Naive B cell (primary cell): ENCODE results near the gene ANXA6. TPM values are rescaled to one million over a fixed set of nuclear protein-coding genes. Genes with fewer than 3 reads are reported as not detected.
"Not testable (repeated sequence)": the region's sequence is repeated elsewhere in the genome, so short reads cannot be mapped to it uniquely, and the experiment has no call there.

Experiments
- ATAC-seq, 2 donors: fragments of 150-1000 bp; cut with Tn5 transposase; 2 replicates each; pipeline ENCODE4 v1.10.0; 2021; ENCODE audit warnings: low read depth in 2 of 2, mild to moderate bottlenecking in 2 of 2, moderate library complexity in 2 of 2
- DNase-seq: peaks from one replicate; pipeline ENCODE4 v3.0.0; 2022
- H3K27ac Mint-ChIP-seq, 6 donors: one replicate each; pipeline ENCODE4 v1.8.0; 2020 to 2022; ENCODE audit warnings: mild to moderate bottlenecking in 6 of 6, mixed read lengths in 6 of 6, moderate library complexity in 5 of 6, inconsistent platforms in 2 of 6
- H3K27me3 Mint-ChIP-seq, 3 donors: one replicate each; pipeline ENCODE4 v1.8.0; 2021 to 2022; ENCODE audit warnings: mixed read lengths in 3 of 3, mild to moderate bottlenecking in 1 of 3
- H3K36me3 Mint-ChIP-seq, 2 donors: one replicate each; pipeline ENCODE4 v1.8.0; 2020 to 2022; ENCODE audit warnings: mixed read lengths in 2 of 2, inconsistent platforms in 1 of 2, mild to moderate bottlenecking in 1 of 2
- H3K4me1 Mint-ChIP-seq, 3 donors: one replicate each; pipeline ENCODE4 v1.8.0; 2020 to 2022; ENCODE audit warnings: mixed read lengths in 3 of 3, inconsistent platforms in 1 of 3, mild to moderate bottlenecking in 1 of 3, moderate library complexity in 1 of 3
- H3K4me3 Mint-ChIP-seq, 8 donors: one replicate each; pipeline ENCODE4 v1.8.0; 2020 to 2022; ENCODE audit warnings: mild to moderate bottlenecking in 8 of 8, mixed read lengths in 8 of 8, moderate library complexity in 8 of 8, inconsistent platforms in 2 of 8
- H3K9me3 Mint-ChIP-seq, 7 donors: one replicate each; pipeline ENCODE4 v1.8.0; 2020 to 2022; ENCODE audit warnings: mixed read lengths in 7 of 7, mild to moderate bottlenecking in 5 of 7, inconsistent platforms in 2 of 7, moderate library complexity in 1 of 7
- polyA plus RNA-seq, 6 donors: library from polyadenylated mRNA; unstranded; fragments of 300-500 nt; fragmentation: Illumina TruSeq; gene quantifications; one replicate each; pipeline ENCODE4 v1.2.3, GENCODE V29; 2021; ENCODE audit warnings: low read depth in 6 of 6

Gene ANXA6
- polyA plus RNA-seq, 6 donors from 2014 or later, result 183 to 442 (median 326) TPM

GRCh38 chr5:151176268-151176667, 18.7 kb upstream of the ANXA6 start:
- not testable (repeated sequence) for H3K9me3 Mint-ChIP-seq, ATAC-seq, DNase-seq, H3K4me3 Mint-ChIP-seq, H3K27me3 Mint-ChIP-seq
- Mint-ChIP-seq H3K4me1 (peaks cover 37 to 62% (median 49%) of the 10 kb centered on the region in 3 donors), H3K36me3 (peaks cover 4 to 14% of the 10 kb centered on the region in 2 donors), H3K27ac (peak overlapping the region in 2 of 6 donors; percentile 78 to 80)

- H3K27ac Mint-ChIP-seq, result peak overlapping the region in 2 of 6 donors; percentile 16 to 81
- H3K4me1 Mint-ChIP-seq, result peaks cover 47 to 65% (median 53%) of the 10 kb centered on the region in 3 donors
- DNase-seq (no peak), ATAC-seq (no peak)
- H3K27me3 Mint-ChIP-seq, result no peaks in the 10 kb centered on the region
- peaks cover 4 to 14% of the 10 kb centered on the region in 2 donors for H3K36me3 Mint-ChIP-seq
- H3K4me3 Mint-ChIP-seq, result no peak overlapping the region
- peaks cover 0 to 5% (median 0%) of the 10 kb centered on the region in 7 donors for H3K9me3 Mint-ChIP-seq
These were observed 17.1 kb upstream of the ANXA6 start for GRCh38 chr5:151174612-151175101.

GRCh38 chr5:151173711-151174611, 16.4 kb upstream of the ANXA6 start:
- H3K27me3 Mint-ChIP-seq, result no peaks in the 10 kb centered on the region
- H3K4me1 Mint-ChIP-seq, result peaks cover 47 to 65% (median 53%) of the 10 kb centered on the region in 3 donors
- H3K4me3 Mint-ChIP-seq, result peak overlapping the region in 1 of 8 donors; percentile 54
- ATAC-seq, result no peak
- peaks cover 4 to 13% of the 10 kb centered on the region in 2 donors for H3K36me3 Mint-ChIP-seq
- DNase-seq, result no peak
- peaks cover 0 to 5% (median 0%) of the 10 kb centered on the region in 7 donors for H3K9me3 Mint-ChIP-seq
- peak overlapping the region in 3 of 6 donors; percentile 16 to 75 (median 26) for H3K27ac Mint-ChIP-seq

GRCh38 chr5:151171529-151171928, 13.9 kb upstream of the ANXA6 start:
- peaks cover 32 to 55% (median 36%) of the 10 kb centered on the region in 3 donors for H3K4me1 Mint-ChIP-seq
- ATAC-seq (no peak), DNase-seq (no peak)
- no peaks in the 10 kb centered on the region for H3K36me3 Mint-ChIP-seq
- H3K9me3 Mint-ChIP-seq, result no peaks in the 10 kb centered on the region
- peak overlapping the region in 4 of 6 donors; percentile 14 to 91 (median 58) for H3K27ac Mint-ChIP-seq
- H3K27me3 Mint-ChIP-seq, result no peaks in the 10 kb centered on the region
- H3K4me3 Mint-ChIP-seq, result no peak overlapping the region

- peaks cover 33 to 64% (median 44%) of the 10 kb centered on the region in 3 donors for H3K4me1 Mint-ChIP-seq
These were observed 11.2 kb upstream of the ANXA6 start for GRCh38 chr5:151168602-151169344.

GRCh38 chr5:151167022-151167421, 9.4 kb upstream of the ANXA6 start:
- Mint-ChIP-seq H3K27me3 (no peaks in the 10 kb centered on the region), H3K4me3 (no peak overlapping the region), H3K36me3 (no peaks in the 10 kb centered on the region), H3K27ac (peak overlapping the region in 3 of 6 donors; percentile 33 to 68 (median 59)), H3K9me3 (no peaks in the 10 kb centered on the region), H3K4me1 (peaks cover 39 to 62% (median 50%) of the 10 kb centered on the region in 3 donors)
- DNase-seq (no peak), ATAC-seq (no peak)

More at GRCh38 chr5:151168602-151169344, 11.2 kb upstream of the ANXA6 start:
- Mint-ChIP-seq H3K27me3 (no peaks in the 10 kb centered on the region), H3K36me3 (no peaks in the 10 kb centered on the region), H3K4me3 (no peak overlapping the region), H3K27ac (peak overlapping the region in 2 of 6 donors; percentile 20 to 54), H3K9me3 (no peaks in the 10 kb centered on the region)
- DNase-seq (no peak), ATAC-seq (no peak)

GRCh38 chr5:151164687-151165392, 7.3 kb upstream of the ANXA6 start:
- Mint-ChIP-seq H3K27ac (peak overlapping the region in 4 of 6 donors; percentile 4 to 91 (median 58)), H3K27me3 (no peaks in the 10 kb centered on the region), H3K9me3 (no peaks in the 10 kb centered on the region), H3K4me3 (peak overlapping the region in 5 of 8 donors; percentile 10 to 67 (median 45)), H3K4me1 (peaks cover 30 to 52% (median 41%) of the 10 kb centered on the region in 3 donors), H3K36me3 (no peaks in the 10 kb centered on the region)
- ATAC-seq (peak; percentile 98 to 99), DNase-seq (peak; percentile 76)

GRCh38 chr5:151162776-151163175, 5.2 kb upstream of the ANXA6 start:
- peaks cover 35 to 58% (median 52%) of the 10 kb centered on the region in 3 donors for H3K4me1 Mint-ChIP-seq
- no peaks in the 10 kb centered on the region for H3K27me3 Mint-ChIP-seq
- DNase-seq, result no peak
- ATAC-seq, result no peak
- no peak overlapping the region for H3K4me3 Mint-ChIP-seq
- no peaks in the 10 kb centered on the region for H3K36me3 Mint-ChIP-seq
- no peaks in the 10 kb centered on the region for H3K9me3 Mint-ChIP-seq
- H3K27ac Mint-ChIP-seq, result peak overlapping the region in 1 of 6 donors; percentile 12

- ATAC-seq, result no peak
- no peaks in the 10 kb centered on the region for H3K27me3 Mint-ChIP-seq
- no peaks in the 10 kb centered on the region for H3K36me3 Mint-ChIP-seq
- DNase-seq, result no peak
- peak overlapping the region in 4 of 8 donors; percentile 22 to 99 (median 94) for H3K4me3 Mint-ChIP-seq
- H3K27ac Mint-ChIP-seq, result peak overlapping the region in 3 of 6 donors; percentile 76 to 94 (median 82)
- no peaks in the 10 kb centered on the region for H3K9me3 Mint-ChIP-seq
- peaks cover 42 to 72% (median 66%) of the 10 kb centered on the region in 3 donors for H3K4me1 Mint-ChIP-seq
These were observed 2.2 kb upstream of the ANXA6 start for GRCh38 chr5:151159649-151160373.

- Mint-ChIP-seq H3K4me1 (peaks cover 52 to 81% (median 71%) of the 10 kb centered on the region in 3 donors), H3K27ac (peak overlapping the region; percentile 92 to 98 (median 96)), H3K9me3 (no peaks in the 10 kb centered on the region), H3K4me3 (peak overlapping the region; percentile 82 to 99 (median 97)), H3K27me3 (no peaks in the 10 kb centered on the region), H3K36me3 (peaks cover 1 to 5% of the 10 kb centered on the region in 2 donors)
- DNase-seq (peak; percentile 25), ATAC-seq (no peak)
These were observed 695 bp upstream of the ANXA6 start for GRCh38 chr5:151158287-151158661.

GRCh38 chr5:151156507-151157420, 815 bp downstream of the ANXA6 start:
- ATAC-seq, result peak; percentile 18 to 34
- Mint-ChIP-seq H3K36me3 (peaks cover 5 to 9% of the 10 kb centered on the region in 2 donors), H3K4me1 (peaks cover 61 to 88% (median 86%) of the 10 kb centered on the region in 3 donors), H3K4me3 (peak overlapping the region; percentile 82 to 99 (median 97)), H3K27ac (peak overlapping the region; percentile 94 to 98 (median 98)), H3K9me3 (no peaks in the 10 kb centered on the region), H3K27me3 (no peaks in the 10 kb centered on the region)
- peak; percentile 31 for DNase-seq
